ENCODE data around the gene FGFR3. TPM values are rescaled to one million over a fixed set of nuclear protein-coding genes. Genes with fewer than 3 reads are reported as not detected.
"Not testable (repeated sequence)": the region's sequence is repeated elsewhere in the genome, so short reads cannot be mapped to it uniquely, and the experiment has no call there.

FGFR3 gene
- total RNA-seq, 4 donors from 2014 or later, result 56.2 to 209 (median 110) TPM

DNA sequence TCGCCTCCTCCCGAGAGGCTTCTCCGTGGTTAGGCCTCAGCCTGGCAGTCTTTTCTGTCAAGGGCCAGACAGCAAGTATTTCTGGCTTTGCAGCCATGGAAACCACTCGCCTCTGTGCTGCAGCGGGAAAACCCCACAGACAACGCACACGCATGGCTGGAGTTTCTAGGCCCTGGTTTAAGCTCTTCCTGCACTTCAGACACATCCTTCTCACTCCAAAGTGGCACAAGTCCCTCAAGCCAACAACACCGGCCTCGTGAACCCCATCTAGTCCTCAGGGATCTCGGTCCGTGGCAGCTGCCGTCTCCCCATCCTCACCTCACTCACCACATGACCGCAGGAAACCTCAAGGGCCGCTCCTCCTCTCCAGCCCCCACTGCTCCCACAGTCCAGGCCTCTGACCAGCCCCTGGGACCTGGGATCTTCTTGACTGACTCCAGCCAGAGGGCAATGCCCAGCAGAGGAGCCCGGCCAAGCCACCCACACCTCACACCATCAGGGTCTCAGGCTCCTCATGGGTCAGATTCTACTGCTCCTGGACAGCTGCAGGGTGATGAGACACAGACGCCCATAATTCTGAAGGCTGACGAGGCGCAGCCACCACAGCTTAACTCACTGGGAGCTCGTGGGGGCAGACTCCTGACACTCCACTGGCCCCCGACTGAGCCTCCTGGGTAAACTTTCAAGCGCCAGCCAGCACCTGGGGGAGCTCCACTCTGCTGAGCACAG is 41.1 kb downstream of the FGFR3 start:
- WGBS, 2 donors (ENCODE audit: low coverage in 1 of 2), result 83 to 90% methylated on average over 6 to 21 of the region's 21 CpGs
- Histone ChIP-seq H3K4me3 (no peak overlapping the region), H3K4me1 (peaks cover 0 to 7% (median 2%) of the 10 kb centered on the region in 4 donors), H3K9me3 (no peaks in the 10 kb centered on the region), H3K36me3 (peaks cover 0 to 74% (median 31%) of the 10 kb centered on the region in 4 donors), H3K27me3 (no peaks in the 10 kb centered on the region), H3K27ac (peak overlapping the region in 1 of 4 donors; percentile 3)
- intact Hi-C loops (cut with DNase I; ENCODE audit: low total_unique reads) (no loop called here), in situ Hi-C loops (cut with MboI; ENCODE audit: low pct_ligation_motif_present in 1 of 4, low pct_unique_long_range_greater_than_20kb in 1 of 4, low sequenced_read_pairs in 3 of 4) (no loop called here)
- DNase-seq, result no peak
- TF ChIP-seq CTCF (IDR thresholded peaks at IDR 0.05), result no peak
- no peak for TF ChIP-seq POLR2A (IDR thresholded peaks at IDR 0.05)
- TF ChIP-seq POLR2AphosphoS5 (IDR thresholded peaks at IDR 0.05), result no peak

- peaks cover 0 to 71% (median 28%) of the 10 kb centered on the region in 4 donors for H3K36me3 ChIP-seq
- WGBS, 2 donors (ENCODE audit: low coverage in 1 of 2), result 97 to 98% methylated on average over 5 to 8 of the region's 8 CpGs
Measured at GRCh38 chr4:1835836-1836235, 42.7 kb downstream of the FGFR3 start.

DNA sequence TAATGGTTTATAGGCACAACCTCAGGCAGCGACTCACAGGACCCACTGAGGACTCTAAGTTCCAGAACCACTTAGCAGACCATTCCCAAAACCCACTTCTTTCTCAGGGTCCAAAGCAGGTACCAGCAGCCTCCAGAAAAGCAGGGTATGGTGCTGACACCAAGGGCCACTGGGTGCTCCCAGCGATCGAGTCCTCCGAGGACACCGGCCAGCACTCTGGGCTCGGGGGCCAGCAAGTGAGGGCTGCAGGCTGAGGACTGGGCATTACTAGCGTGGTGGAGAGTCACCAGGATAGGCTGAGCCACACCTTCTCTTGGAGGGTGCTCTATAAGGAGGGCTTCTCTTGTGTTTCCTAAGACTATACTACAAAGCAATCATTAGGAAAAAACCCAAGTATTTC is 43.6 kb downstream of the FGFR3 start:
- intact Hi-C loops (cut with DNase I; ENCODE audit: low total_unique reads), result loop anchor here (1.0 kb wide), 1 partner anchor 27 kb away; no protein-coding TSS in a partner anchor
- Histone ChIP-seq H3K36me3 (peaks cover 0 to 63% (median 27%) of the 10 kb centered on the region in 4 donors), H3K9me3 (no peaks in the 10 kb centered on the region), H3K27ac (no peak overlapping the region), H3K27me3 (no peaks in the 10 kb centered on the region), H3K4me1 (peaks cover 0 to 9% (median 4%) of the 10 kb centered on the region in 4 donors), H3K4me3 (no peak overlapping the region)
- in situ Hi-C loops (cut with MboI; ENCODE audit: low pct_ligation_motif_present in 1 of 4, low pct_unique_long_range_greater_than_20kb in 1 of 4, low sequenced_read_pairs in 3 of 4), result no loop called here
- no peak for DNase-seq
- 92% methylated on average over 7 of the region's 7 CpGs; no CpG with 5 or more reads in 1 of the 2 donors for WGBS, 2 donors (ENCODE audit: low coverage in 1 of 2)
- TF ChIP-seq CTCF (IDR thresholded peaks at IDR 0.05) (no peak), EP300 (IDR thresholded peaks at IDR 0.05; ENCODE audit: low read depth) (no peak), POLR2A (IDR thresholded peaks at IDR 0.05) (no peak), POLR2AphosphoS5 (IDR thresholded peaks at IDR 0.05) (no peak)

More at GRCh38 chr4:1835836-1836235, 42.7 kb downstream of the FGFR3 start:
- in situ Hi-C loops (cut with MboI; ENCODE audit: low pct_ligation_motif_present in 1 of 4, low pct_unique_long_range_greater_than_20kb in 1 of 4, low sequenced_read_pairs in 3 of 4); H3K27ac ChIP-seq; H3K9me3 ChIP-seq; intact Hi-C loops (cut with DNase I; ENCODE audit: low total_unique reads); H3K27me3 ChIP-seq; DNase-seq; H3K4me3 ChIP-seq; H3K4me1 ChIP-seq: not testable (repeated sequence)

DNA sequence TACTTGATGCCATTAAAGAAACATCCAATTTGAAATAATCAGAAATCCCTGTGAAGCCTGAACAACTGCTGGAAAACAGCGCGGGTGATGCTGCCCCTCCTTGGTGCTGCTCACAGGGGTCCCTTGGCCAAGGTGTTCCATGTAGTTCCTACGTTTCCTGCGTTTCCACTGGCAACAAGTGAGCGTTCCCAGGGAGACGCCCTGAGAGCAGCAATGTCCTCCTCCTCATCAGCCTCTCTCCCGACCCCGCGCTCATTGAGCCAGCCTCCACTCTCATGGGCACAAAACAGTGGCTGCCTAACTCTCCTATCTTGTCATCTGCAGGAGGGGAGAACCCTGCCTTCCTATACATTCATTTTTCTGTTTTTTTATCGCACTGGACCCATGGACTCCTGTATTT is 44.0 kb downstream of the FGFR3 start:
- DNase-seq, result no peak
- peaks cover 0 to 59% (median 25%) of the 10 kb centered on the region in 4 donors for H3K36me3 ChIP-seq
- WGBS, 2 donors (ENCODE audit: low coverage in 1 of 2), result 95 to 96% methylated on average over 6 to 10 of the region's 10 CpGs

More for the DNA sequence above, 44.0 kb downstream of the FGFR3 start:
- TF ChIP-seq POLR2AphosphoS5 (IDR thresholded peaks at IDR 0.05) (no peak), CTCF (IDR thresholded peaks at IDR 0.05) (no peak), EP300 (IDR thresholded peaks at IDR 0.05; ENCODE audit: low read depth) (no peak), POLR2A (IDR thresholded peaks at IDR 0.05) (no peak)
- Histone ChIP-seq H3K9me3 (no peaks in the 10 kb centered on the region), H3K4me1 (peaks cover 0 to 9% (median 4%) of the 10 kb centered on the region in 4 donors), H3K27ac (no peak overlapping the region), H3K27me3 (no peaks in the 10 kb centered on the region), H3K4me3 (no peak overlapping the region)
- intact Hi-C loops (cut with DNase I; ENCODE audit: low total_unique reads) (loop anchor here (1.0 kb wide), 1 partner anchor 26 kb away; no protein-coding TSS in a partner anchor), in situ Hi-C loops (cut with MboI; ENCODE audit: low pct_ligation_motif_present in 1 of 4, low pct_unique_long_range_greater_than_20kb in 1 of 4, low sequenced_read_pairs in 3 of 4) (no loop called here)
